ENCODE measurements around the gene LRRC52. TPM values are rescaled to one million over a fixed set of nuclear protein-coding genes. Genes with fewer than 3 reads are reported as not detected.

The LRRC52 gene
- total RNA-seq, 4 donors from 2014 or later: not detected

DNA sequence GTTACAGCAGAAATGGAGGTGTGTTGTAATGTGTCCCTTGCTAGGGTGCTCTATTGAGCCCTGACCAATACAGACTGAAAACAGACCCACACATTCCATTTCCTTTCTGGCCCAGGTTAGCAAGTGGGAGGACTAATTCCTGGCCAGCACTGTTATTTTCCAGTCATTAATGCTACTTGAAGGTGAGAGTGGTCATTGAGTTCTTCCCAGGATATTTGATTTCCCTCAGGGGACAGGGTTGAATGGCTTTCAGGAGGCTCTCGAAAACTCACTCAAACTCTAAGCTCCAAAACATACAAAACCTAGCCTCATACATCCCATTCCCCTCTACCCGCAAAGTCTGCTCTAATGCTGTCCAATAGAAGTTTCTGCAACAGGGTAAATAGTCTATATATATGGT is 6.2 kb downstream of the LRRC52 start:
- TF ChIP-seq CTCF (IDR thresholded peaks at IDR 0.05): no peak
- DNase-seq (ENCODE audit: low spot score): no peak
- no peak for ATAC-seq (ENCODE audit: low FRiP score)

GRCh38 chr1:165551469-165551868 is 7.7 kb downstream of the LRRC52 start:
- no peak for TF ChIP-seq CTCF (IDR thresholded peaks at IDR 0.05)
- DNase-seq (ENCODE audit: low spot score) (no peak), ATAC-seq (ENCODE audit: low FRiP score) (no peak)

GRCh38 chr1:165560883-165561656 is 17.3 kb downstream of the LRRC52 start:
- ATAC-seq (ENCODE audit: low FRiP score) (no peak), DNase-seq (ENCODE audit: low spot score) (no peak)
- TF ChIP-seq CTCF (IDR thresholded peaks at IDR 0.05): no peak

GRCh38 chr1:165562571-165562970 is 18.8 kb downstream of the LRRC52 start:
- TF ChIP-seq CTCF (IDR thresholded peaks at IDR 0.05): no peak
- ATAC-seq (ENCODE audit: low FRiP score) (no peak), DNase-seq (ENCODE audit: low spot score) (no peak)

DNA sequence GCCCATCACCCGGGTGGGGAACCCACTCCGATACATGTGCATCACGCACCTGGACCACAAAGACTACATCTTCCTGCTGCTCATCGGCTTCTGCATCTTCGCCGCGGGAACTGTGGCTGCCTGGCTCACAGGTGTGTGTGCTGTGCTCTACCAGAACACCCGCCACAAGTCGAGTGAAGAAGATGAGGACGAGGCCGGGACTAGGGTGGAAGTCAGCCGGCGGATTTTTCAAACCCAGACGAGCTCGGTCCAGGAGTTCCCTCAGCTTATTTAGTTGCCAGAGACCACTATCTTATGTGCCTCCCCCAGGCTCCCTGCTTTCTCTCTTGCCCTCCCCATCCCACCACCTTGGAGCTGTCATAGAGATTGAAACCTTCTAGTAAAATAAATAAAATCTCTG is 19.8 kb downstream of the LRRC52 start:
- no peak for TF ChIP-seq CTCF (IDR thresholded peaks at IDR 0.05)
- DNase-seq (ENCODE audit: low spot score): no peak
- no peak for ATAC-seq (ENCODE audit: low FRiP score)

DNA sequence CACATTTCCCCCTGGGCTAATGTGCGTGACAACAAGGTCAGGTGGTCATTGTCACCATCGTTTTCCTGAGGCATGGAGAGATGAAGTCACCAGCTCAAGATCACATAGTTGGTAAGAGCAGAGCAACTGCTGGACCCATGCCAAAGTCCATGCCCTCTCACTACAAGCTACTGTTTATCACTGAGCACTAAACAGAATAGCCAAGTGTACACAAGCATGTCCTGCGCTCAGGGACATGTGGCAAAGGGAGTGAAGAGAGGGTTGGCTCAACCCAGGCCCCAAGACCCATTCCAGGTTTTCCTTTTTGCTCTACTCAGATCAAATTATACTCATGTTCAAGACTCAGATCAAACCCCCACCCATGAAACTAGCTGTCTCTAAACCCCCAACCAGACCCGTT is 20.8 kb downstream of the LRRC52 start:
- ATAC-seq (ENCODE audit: low FRiP score): no peak
- TF ChIP-seq CTCF (IDR thresholded peaks at IDR 0.05): no peak
- no peak for DNase-seq (ENCODE audit: low spot score)

All from omental fat pad (tissue), 4 donors.